Trophoblast cell (in vitro differentiated cells and primary cell): ENCODE results near the gene OBSCN.

Experiments used
- DNase-seq, 2 donors: peaks; one replicate each; pipeline ENCODE4 v3.0.0-alpha.2; 2016
- H2AFZ ChIP-seq: 2 replicates; pipeline ENCODE4 v1.6.1; 2013; ENCODE audit warnings: low read length, moderate library complexity, mild to moderate bottlenecking; ENCODE audit not compliant: insufficient read depth, poor library complexity
- H2AK5ac ChIP-seq: 2 replicates; pipeline ENCODE4 v1.6.1; 2013; ENCODE audit warnings: mild to moderate bottlenecking, low read length
- H2BK120ac ChIP-seq: 2 replicates; pipeline ENCODE4 v1.6.1; 2013; ENCODE audit warnings: low read length, mild to moderate bottlenecking, moderate library complexity; ENCODE audit not compliant: insufficient read depth, poor library complexity
- H2BK12ac ChIP-seq: 2 replicates; pipeline ENCODE4 v1.6.1; 2013; ENCODE audit warnings: mild to moderate bottlenecking, low read length, moderate library complexity
- H2BK5ac ChIP-seq: 2 replicates; pipeline ENCODE4 v1.6.1; 2013; ENCODE audit warnings: low read length, low read depth, moderate library complexity, mild to moderate bottlenecking; ENCODE audit not compliant: poor library complexity
- H3K14ac ChIP-seq: 2 replicates; pipeline ENCODE4 v1.6.1; 2013; ENCODE audit warnings: mild to moderate bottlenecking, low read length
- H3K18ac ChIP-seq: 2 replicates; pipeline ENCODE4 v1.6.1; 2013; ENCODE audit warnings: mild to moderate bottlenecking, low read length
- H3K23ac ChIP-seq: 2 replicates; pipeline ENCODE4 v1.6.1; 2013; ENCODE audit warnings: low read length
- H3K27ac ChIP-seq: 2 replicates; pipeline ENCODE4 v1.5.1; 2013; ENCODE audit warnings: low read depth, mild to moderate bottlenecking, inconsistent platforms, low read length, moderate library complexity
- H3K27me3 ChIP-seq: 2 replicates; pipeline ENCODE4 v1.6.1; 2013; ENCODE audit warnings: inconsistent platforms, mild to moderate bottlenecking, low read length, moderate library complexity; ENCODE audit not compliant: insufficient read depth
- H3K36me3 ChIP-seq, 2 experiments: 1 replicate in 1 of 2; 2 replicates in 1 of 2; pipeline ENCODE4 v1.6.1; 2013; ENCODE audit warnings: low read length in 2 of 2, mild to moderate bottlenecking in 2 of 2, moderate library complexity in 1 of 2; ENCODE audit not compliant: insufficient read depth in 2 of 2, control insufficient read depth in 1 of 2
- H3K4ac ChIP-seq: 2 replicates; pipeline ENCODE4 v1.6.1; 2013; ENCODE audit warnings: low read depth, mild to moderate bottlenecking, low read length, moderate library complexity
- H3K4me1 ChIP-seq, 2 experiments: 1 replicate in 1 of 2; 2 replicates in 1 of 2; pipeline ENCODE4 v1.6.1; 2013; ENCODE audit warnings: low read length in 2 of 2, mild to moderate bottlenecking in 2 of 2, moderate library complexity in 1 of 2; ENCODE audit not compliant: insufficient read depth in 2 of 2, control insufficient read depth in 1 of 2
- H3K4me2 ChIP-seq: 2 replicates; pipeline ENCODE4 v1.6.1; 2013; ENCODE audit warnings: inconsistent platforms, mild to moderate bottlenecking, low read length, moderate library complexity
- H3K4me3 ChIP-seq: 2 replicates; pipeline ENCODE4 v1.5.1; 2013; ENCODE audit warnings: mild to moderate bottlenecking, low read depth, low read length, inconsistent platforms
- H3K79me1 ChIP-seq: one replicate; pipeline ENCODE4 v1.6.1; 2013; ENCODE audit warnings: low read length
- H3K79me2 ChIP-seq: 2 replicates; pipeline ENCODE4 v1.6.1; 2013; ENCODE audit warnings: low read length, mild to moderate bottlenecking; ENCODE audit not compliant: control insufficient read depth, insufficient read depth, poor library complexity
- H3K9ac ChIP-seq: 2 replicates; pipeline ENCODE4 v1.6.1; 2013; ENCODE audit warnings: mild to moderate bottlenecking, low read length
- H3K9me3 ChIP-seq: 2 replicates; pipeline ENCODE4 v1.6.1; 2013; ENCODE audit warnings: low read depth, mild to moderate bottlenecking, control low read depth, inconsistent platforms, low read length; ENCODE audit not compliant: insufficient read depth
- H4K12ac ChIP-seq: 2 replicates; pipeline ENCODE4 v1.6.1; 2013; ENCODE audit warnings: low read depth, mild to moderate bottlenecking, low read length, moderate library complexity
- H4K8ac ChIP-seq: 2 replicates; pipeline ENCODE4 v1.6.1; 2013; ENCODE audit warnings: low read depth, mild to moderate bottlenecking, low read length, moderate library complexity
- H4K91ac ChIP-seq: one replicate; pipeline ENCODE4 v1.6.1; 2013; ENCODE audit warnings: low read depth, mild to moderate bottlenecking, low read length, moderate library complexity
- WGBS: extraction: QIAGEN DNeasy Blood & Tissue Kit; methylation state at CpG from one replicate; pipeline ENCODE4 v1.1.7; 2013; ENCODE audit warnings: missing lambda C conversion rate; ENCODE audit not compliant: insufficient read length, insufficient coverage; ENCODE audit errors: extremely low coverage; 5-methylcytosine and 5-hydroxymethylcytosine counted together

The OBSCN gene

GRCh38 chr1:228228601-228229074 lies 20.8 kb downstream of the OBSCN start:
- Histone ChIP-seq H3K36me3 (peaks cover 18 to 24% of the 10 kb centered on the region in 2 experiments), H2AK5ac (no peak overlapping the region), H3K27me3 (no peaks in the 10 kb centered on the region), H3K9me3 (peaks cover 11% of the 10 kb centered on the region), H2BK120ac (no peak overlapping the region), H3K4me2 (no peak overlapping the region), H3K4me3 (no peak overlapping the region), H3K4me1 (no peaks in the 10 kb centered on the region), H3K27ac (no peak overlapping the region), H4K8ac (no peak overlapping the region), H4K12ac (no peak overlapping the region), H3K23ac (no peak overlapping the region), H3K9ac (no peak overlapping the region), H2BK12ac (no peak overlapping the region), H4K91ac (no peak overlapping the region), H3K14ac (no peak overlapping the region), H3K79me1 (no peaks in the 10 kb centered on the region), H3K4ac (no peak overlapping the region), H3K18ac (no peak overlapping the region), H3K79me2 (no peaks in the 10 kb centered on the region), H2AFZ (no peak overlapping the region), H2BK5ac (no peak overlapping the region)
- WGBS = no CpG with 5 or more reads among the region's 5 CpGs
- DNase-seq = peak; percentile 38 to 82

DNA sequence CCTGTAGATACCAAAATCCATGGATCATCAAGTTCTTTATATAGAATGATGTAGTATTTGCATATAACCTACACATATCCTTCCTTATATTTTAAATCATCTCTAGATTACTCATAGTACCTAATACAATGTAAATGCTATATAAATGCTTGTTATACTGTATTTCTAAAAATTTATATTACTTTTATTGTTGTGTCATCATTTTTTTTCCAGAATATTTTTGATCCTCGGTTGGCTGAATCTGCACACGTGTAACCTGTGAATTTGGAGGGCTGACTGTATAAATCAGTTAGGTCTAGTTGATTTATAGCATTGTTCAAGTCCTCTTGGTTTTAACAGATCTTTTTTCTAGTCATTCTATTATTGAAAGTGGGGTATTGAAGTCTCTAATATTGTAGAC lies 23.3 kb downstream of the OBSCN start:
- no peak overlapping the region for H4K91ac ChIP-seq
- no peak overlapping the region for H2BK12ac ChIP-seq

DNA sequence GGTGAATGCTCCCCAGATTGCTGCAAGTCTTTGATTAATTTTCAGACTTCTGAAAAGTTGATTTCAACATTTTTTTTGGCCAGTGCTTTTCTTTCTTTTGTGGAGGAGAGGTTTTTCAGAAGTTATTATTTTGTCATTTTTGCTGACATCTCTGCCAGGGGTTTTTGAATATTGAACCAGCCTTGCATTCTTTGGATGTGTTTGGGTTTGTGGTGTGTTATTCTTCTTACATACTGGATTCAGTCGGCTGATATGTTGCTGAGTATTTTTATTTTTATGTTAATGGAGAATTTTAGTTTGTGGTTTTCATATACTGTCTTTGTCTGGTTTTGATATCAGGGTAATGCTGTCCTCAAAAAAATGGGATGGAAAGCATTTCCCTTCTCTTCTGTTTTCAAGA lies 25.3 kb downstream of the OBSCN start:
- Histone ChIP-seq H3K79me2 (no peaks in the 10 kb centered on the region), H3K4me3 (no peak overlapping the region), H2AFZ (no peak overlapping the region), H3K23ac (no peak overlapping the region), H3K27me3 (no peaks in the 10 kb centered on the region), H3K36me3 (peaks cover 2 to 3% of the 10 kb centered on the region in 2 experiments), H3K18ac (no peak overlapping the region), H3K4me2 (no peak overlapping the region), H3K79me1 (no peaks in the 10 kb centered on the region), H4K91ac (no peak overlapping the region), H2BK12ac (no peak overlapping the region), H3K9ac (no peak overlapping the region), H3K14ac (no peak overlapping the region), H2BK120ac (no peak overlapping the region), H2AK5ac (no peak overlapping the region), H2BK5ac (no peak overlapping the region), H3K27ac (no peak overlapping the region), H3K4ac (no peak overlapping the region), H3K9me3 (no peaks in the 10 kb centered on the region), H4K8ac (no peak overlapping the region), H4K12ac (no peak overlapping the region), H3K4me1 (no peaks in the 10 kb centered on the region)
- DNase-seq = no peak
- no CpG with 5 or more reads among the region's 1 CpG for WGBS

More for the DNA sequence above, 23.3 kb downstream of the OBSCN start:
- no peak overlapping the region for H3K9ac ChIP-seq
- H3K27me3 ChIP-seq = no peaks in the 10 kb centered on the region
- no peak overlapping the region for H2AFZ ChIP-seq
- DNase-seq = no peak
- H3K4me2 ChIP-seq = no peak overlapping the region
- H3K4ac ChIP-seq = no peak overlapping the region
- H3K4me1 ChIP-seq = no peaks in the 10 kb centered on the region
- H4K12ac ChIP-seq = no peak overlapping the region
- H2BK5ac ChIP-seq = no peak overlapping the region
- no CpG with 5 or more reads among the region's 2 CpGs for WGBS
- H3K9me3 ChIP-seq = no peaks in the 10 kb centered on the region
- no peak overlapping the region for H3K23ac ChIP-seq
- H3K4me3 ChIP-seq = no peak overlapping the region
- H3K14ac ChIP-seq = no peak overlapping the region
- peaks cover 4 to 6% of the 10 kb centered on the region in 2 experiments for H3K36me3 ChIP-seq
- H4K8ac ChIP-seq = no peak overlapping the region
- H3K79me1 ChIP-seq = no peaks in the 10 kb centered on the region
- H3K18ac ChIP-seq = no peak overlapping the region
- no peak overlapping the region for H3K27ac ChIP-seq
- no peaks in the 10 kb centered on the region for H3K79me2 ChIP-seq
- H2AK5ac ChIP-seq = no peak overlapping the region
- H2BK120ac ChIP-seq = no peak overlapping the region

DNA sequence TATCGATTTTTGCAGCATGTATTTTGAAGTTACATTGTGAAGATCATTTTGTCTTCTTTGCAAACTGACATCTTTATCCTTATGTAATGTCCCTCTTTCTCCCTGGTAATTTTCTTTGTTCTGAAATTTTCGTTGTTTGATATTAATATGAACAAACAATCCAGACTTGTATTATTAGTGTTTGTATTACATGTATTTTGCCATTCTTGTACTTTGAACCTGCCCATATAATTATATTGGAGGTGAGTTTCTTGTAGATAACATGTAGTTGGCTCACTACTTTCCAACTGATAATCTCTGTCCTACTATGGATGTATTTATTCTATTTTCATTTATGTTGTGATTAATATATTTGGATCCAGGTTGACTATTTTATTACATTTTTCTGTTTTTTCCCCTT lies 27.1 kb downstream of the OBSCN start:
- no peak overlapping the region for H3K18ac ChIP-seq
- H3K79me1 ChIP-seq = no peaks in the 10 kb centered on the region
- H3K4me2 ChIP-seq = no peak overlapping the region
- H2BK120ac ChIP-seq = no peak overlapping the region
- no peak overlapping the region for H4K12ac ChIP-seq
- DNase-seq = no peak
- H2BK12ac ChIP-seq = no peak overlapping the region
- H3K14ac ChIP-seq = no peak overlapping the region
- no peak overlapping the region for H2BK5ac ChIP-seq
- H4K8ac ChIP-seq = no peak overlapping the region
- H3K27ac ChIP-seq = no peak overlapping the region
- H3K4me3 ChIP-seq = no peak overlapping the region
- no peaks in the 10 kb centered on the region for H3K4me1 ChIP-seq
- no peak overlapping the region for H3K9ac ChIP-seq
- H3K79me2 ChIP-seq = no peaks in the 10 kb centered on the region
- H3K23ac ChIP-seq = no peak overlapping the region
- no peak overlapping the region for H2AFZ ChIP-seq
- H3K36me3 ChIP-seq = peaks cover 3 to 9% of the 10 kb centered on the region in 2 experiments
- no peaks in the 10 kb centered on the region for H3K27me3 ChIP-seq
- no peak overlapping the region for H2AK5ac ChIP-seq
- H3K9me3 ChIP-seq = peaks cover 9% of the 10 kb centered on the region
- H3K4ac ChIP-seq = no peak overlapping the region
- no peak overlapping the region for H4K91ac ChIP-seq
- no CpG with 5 or more reads among the region's 2 CpGs for whole genome bisulfite sequencing
